ENCODE results near the gene ARL14. TPM values are rescaled to one million over a fixed set of nuclear protein-coding genes. Genes with fewer than 3 reads are reported as not detected.

Gene ARL14
- total RNA-seq, 1 donor from 2014 or later = not detected

GRCh38 chr3:160719710-160720109 lies 42.8 kb downstream of the ARL14 start:
- Mint-ChIP-seq H3K36me3 (ENCODE audit: low read depth) (no peaks in the 10 kb centered on the region), H3K27ac (ENCODE audit: unreplicated experiment) (no peak overlapping the region), H3K27me3 (ENCODE audit: low read depth) (peaks cover 2% of the 10 kb centered on the region), H3K9me3 (peaks cover 9% of the 10 kb centered on the region), H3K4me3 (no peak overlapping the region), H3K4me1 (no peaks in the 10 kb centered on the region)
- no peak for DNase-seq (ENCODE audit: low read depth, low spot score)
- TF ChIP-seq, protein P1, sequence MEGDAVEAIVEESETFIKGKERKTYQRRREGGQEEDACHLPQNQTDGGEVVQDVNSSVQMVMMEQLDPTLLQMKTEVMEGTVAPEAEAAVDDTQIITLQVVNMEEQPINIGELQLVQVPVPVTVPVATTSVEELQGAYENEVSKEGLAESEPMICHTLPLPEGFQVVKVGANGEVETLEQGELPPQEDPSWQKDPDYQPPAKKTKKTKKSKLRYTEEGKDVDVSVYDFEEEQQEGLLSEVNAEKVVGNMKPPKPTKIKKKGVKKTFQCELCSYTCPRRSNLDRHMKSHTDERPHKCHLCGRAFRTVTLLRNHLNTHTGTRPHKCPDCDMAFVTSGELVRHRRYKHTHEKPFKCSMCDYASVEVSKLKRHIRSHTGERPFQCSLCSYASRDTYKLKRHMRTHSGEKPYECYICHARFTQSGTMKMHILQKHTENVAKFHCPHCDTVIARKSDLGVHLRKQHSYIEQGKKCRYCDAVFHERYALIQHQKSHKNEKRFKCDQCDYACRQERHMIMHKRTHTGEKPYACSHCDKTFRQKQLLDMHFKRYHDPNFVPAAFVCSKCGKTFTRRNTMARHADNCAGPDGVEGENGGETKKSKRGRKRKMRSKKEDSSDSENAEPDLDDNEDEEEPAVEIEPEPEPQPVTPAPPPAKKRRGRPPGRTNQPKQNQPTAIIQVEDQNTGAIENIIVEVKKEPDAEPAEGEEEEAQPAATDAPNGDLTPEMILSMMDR (conservative IDR thresholded peaks at IDR 0.05) = no peak

GRCh38 chr3:160720123-160720746 lies 43.3 kb downstream of the ARL14 start:
- Mint-ChIP-seq H3K27ac (ENCODE audit: unreplicated experiment) (no peak overlapping the region), H3K36me3 (ENCODE audit: low read depth) (no peaks in the 10 kb centered on the region), H3K4me1 (no peaks in the 10 kb centered on the region), H3K9me3 (peaks cover 12% of the 10 kb centered on the region), H3K27me3 (ENCODE audit: low read depth) (peaks cover 2% of the 10 kb centered on the region), H3K4me3 (no peak overlapping the region)
- TF ChIP-seq, protein P1 (conservative IDR thresholded peaks at IDR 0.05) = no peak
- DNase-seq (ENCODE audit: low read depth, low spot score) = no peak

DNA sequence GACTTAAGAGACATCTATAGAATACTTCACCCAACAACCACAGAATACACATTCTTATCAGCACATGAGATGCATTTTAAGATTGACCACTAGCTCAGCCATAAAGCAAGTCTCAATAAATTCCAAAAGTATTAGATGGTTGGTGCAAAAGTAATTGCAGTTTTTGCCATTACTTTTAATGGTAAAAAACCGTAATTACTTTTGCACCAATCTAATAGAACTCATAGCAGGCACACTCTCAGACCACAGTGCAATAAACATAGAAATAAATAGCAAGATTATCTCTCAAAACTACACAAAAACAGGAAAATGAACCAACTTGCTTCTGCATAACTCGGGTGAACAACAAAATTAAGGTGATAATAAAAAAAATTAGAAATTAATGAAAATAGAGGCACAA lies 45.4 kb downstream of the ARL14 start:
- DNase-seq (ENCODE audit: low read depth, low spot score) = no peak
- TF ChIP-seq, protein P1 (conservative IDR thresholded peaks at IDR 0.05) = no peak
- H3K4me3 Mint-ChIP-seq = no peak overlapping the region
- H3K4me1 Mint-ChIP-seq = no peaks in the 10 kb centered on the region
- no peaks in the 10 kb centered on the region for H3K36me3 Mint-ChIP-seq (ENCODE audit: low read depth)
- H3K27ac Mint-ChIP-seq (ENCODE audit: unreplicated experiment) = no peak overlapping the region
- peaks cover 2% of the 10 kb centered on the region for H3K27me3 Mint-ChIP-seq (ENCODE audit: low read depth)
- H3K9me3 Mint-ChIP-seq = peaks cover 13% of the 10 kb centered on the region

- Mint-ChIP-seq H3K4me3 (no peak overlapping the region), H3K36me3 (ENCODE audit: low read depth) (no peaks in the 10 kb centered on the region), H3K9me3 (peaks cover 13% of the 10 kb centered on the region), H3K4me1 (no peaks in the 10 kb centered on the region), H3K27ac (ENCODE audit: unreplicated experiment) (no peak overlapping the region), H3K27me3 (ENCODE audit: low read depth) (peaks cover 2% of the 10 kb centered on the region)
- DNase-seq (ENCODE audit: low read depth, low spot score) = no peak
- TF ChIP-seq, protein P1 (conservative IDR thresholded peaks at IDR 0.05) = no peak
Measured at GRCh38 chr3:160725338-160725737, 48.4 kb downstream of the ARL14 start.

Other genes with a start within 250 kb of the ARL14 start
- 39.0 and 47.4 TPM in 2 replicates for gene TRIM59, start 227.4 kb upstream of the ARL14 start, total RNA-seq
- gene KPNA4, start 111.6 kb upstream of the ARL14 start, total RNA-seq = 57.8 and 66.7 TPM in 2 replicates
- gene PPM1L, start 79.1 kb downstream of the ARL14 start, total RNA-seq = 33.9 and 34.3 TPM in 2 replicates